AG20443 (cell line): ENCODE data around the gene ACTN3.
"Not testable (repeated sequence)": the region's sequence is repeated elsewhere in the genome, so short reads cannot be mapped to it uniquely, and the experiment has no call there.

Experiments
- DNase-seq: peaks from one replicate; pipeline ENCODE4 v3.0.0; 2012; ENCODE audit warnings: low spot score, mixed read lengths

The ACTN3 gene

DNA sequence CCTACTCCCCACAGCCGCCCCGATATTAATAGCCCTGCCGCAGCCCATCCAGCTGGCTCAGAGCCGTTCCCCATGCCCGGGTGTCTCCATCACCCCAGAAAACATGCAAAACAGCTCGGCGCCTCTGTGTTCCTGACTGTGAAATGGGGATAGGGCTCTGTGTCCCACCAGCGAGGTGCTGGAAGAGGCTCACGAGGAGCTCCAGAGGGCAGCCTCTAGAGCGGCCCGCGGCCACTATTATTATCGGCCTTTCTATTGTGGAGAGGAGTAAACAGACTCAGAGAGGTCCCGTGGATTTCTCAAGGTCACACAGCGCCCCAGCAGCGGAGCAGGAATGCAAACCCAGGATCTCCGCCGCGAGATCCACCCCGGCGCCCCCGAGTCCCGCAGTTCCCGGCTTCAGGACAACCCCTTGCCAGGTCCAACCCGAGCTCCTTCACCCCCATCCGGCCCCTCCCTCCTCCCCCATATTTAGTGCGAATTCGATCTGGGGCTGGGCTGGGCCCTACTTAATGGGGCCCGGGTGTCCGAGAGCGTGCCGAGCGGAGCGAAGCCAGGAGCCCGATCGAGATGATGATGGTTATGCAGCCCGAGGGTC is at the start of gene ACTN3:
Gene ACTN3 (plus strand): TSS at position 536 of the 598 bp plus-strand sequence. CDS start 35 bp downstream, at position 571.
- DNase-seq: peak; percentile 43

DNA sequence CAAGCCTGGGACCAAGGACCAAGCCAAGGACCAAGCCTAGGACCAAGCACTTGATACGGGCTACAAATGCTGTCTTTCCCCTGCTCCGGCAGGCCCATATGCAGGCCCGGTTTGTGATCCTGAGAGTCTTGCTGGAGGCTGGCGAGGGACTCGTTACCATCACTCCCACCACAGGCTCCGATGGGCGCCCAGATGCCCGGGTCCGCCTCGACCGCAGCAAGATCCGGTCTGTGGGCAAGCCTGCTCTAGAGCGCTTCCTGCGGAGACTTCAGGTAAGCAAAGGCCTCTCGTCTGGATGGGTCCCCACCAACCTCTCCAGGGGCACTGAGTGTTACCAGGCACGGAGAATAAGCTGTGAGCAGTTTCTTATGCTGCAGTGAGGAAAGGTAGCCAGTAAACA is 49.5 kb upstream of the ACTN3 start:
- DNase-seq: no peak

DNA sequence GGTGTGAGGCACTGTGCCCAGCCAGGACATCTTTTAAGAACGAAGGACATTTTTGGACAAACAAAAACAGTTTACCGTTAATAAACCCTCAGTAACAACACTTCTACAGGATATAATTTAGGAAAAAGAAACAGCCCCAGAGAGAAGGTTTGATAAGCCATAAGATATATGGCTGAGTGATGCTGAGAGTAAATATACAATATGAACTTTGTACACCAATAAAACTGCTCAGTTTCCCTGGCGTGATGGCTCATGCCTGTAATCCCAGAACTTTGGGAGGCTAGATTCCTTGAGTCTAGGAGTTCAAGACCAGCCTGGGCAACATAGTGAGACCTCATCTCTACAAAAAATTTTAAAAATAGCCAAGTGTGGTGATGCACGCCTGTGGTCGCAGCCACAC is 48.2 kb upstream of the ACTN3 start:
- DNase-seq: no peak

DNA sequence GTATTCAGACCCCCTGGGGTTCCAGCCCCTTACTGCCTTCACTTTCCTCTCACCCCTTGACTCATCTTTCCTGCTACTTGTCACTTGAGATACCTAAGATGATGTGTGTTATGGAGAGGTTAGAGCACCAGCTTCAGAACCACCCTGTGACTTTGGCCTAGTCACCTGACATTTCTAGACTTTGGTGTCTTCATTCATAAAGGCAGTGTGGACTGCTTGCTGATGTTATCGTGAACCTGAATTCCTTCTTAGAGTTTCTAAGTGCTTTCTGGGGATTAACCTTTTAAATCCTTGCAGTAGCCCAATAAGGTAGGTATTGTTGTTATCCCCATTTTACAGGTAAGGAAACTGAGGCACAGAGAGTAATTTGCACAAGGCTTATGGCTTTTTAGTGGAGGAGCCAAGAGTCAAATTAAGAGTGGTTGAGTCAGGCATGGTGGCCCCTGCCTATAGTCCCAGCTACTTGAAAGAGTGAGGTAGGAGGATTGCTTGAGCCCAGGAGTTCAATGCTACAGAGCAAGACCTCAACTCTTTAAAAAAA is 41.4 kb upstream of the ACTN3 start:
- DNase-seq: no peak

DNA sequence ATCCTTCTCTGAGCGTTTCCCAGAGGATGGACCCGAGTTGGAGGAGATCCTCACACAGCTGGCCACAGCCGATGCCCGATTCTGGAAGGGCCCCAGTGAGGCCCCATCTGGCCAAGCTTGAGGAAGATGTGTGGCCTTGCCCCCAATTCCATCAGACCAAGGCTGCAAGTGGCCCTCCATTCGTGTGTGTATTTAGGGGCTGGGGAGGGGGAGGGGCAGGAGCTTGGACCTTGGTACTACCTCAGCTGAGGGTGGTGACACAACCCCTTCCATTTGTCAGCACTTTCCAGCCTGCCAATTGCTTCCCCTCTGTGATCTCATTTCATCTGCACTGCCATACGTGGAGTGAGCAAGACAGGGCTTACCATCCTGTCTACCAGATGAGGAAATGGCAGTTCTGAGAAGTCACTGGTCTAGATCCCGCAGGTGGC is 37.6 kb upstream of the ACTN3 start:
- DNase-seq: no peak

DNA sequence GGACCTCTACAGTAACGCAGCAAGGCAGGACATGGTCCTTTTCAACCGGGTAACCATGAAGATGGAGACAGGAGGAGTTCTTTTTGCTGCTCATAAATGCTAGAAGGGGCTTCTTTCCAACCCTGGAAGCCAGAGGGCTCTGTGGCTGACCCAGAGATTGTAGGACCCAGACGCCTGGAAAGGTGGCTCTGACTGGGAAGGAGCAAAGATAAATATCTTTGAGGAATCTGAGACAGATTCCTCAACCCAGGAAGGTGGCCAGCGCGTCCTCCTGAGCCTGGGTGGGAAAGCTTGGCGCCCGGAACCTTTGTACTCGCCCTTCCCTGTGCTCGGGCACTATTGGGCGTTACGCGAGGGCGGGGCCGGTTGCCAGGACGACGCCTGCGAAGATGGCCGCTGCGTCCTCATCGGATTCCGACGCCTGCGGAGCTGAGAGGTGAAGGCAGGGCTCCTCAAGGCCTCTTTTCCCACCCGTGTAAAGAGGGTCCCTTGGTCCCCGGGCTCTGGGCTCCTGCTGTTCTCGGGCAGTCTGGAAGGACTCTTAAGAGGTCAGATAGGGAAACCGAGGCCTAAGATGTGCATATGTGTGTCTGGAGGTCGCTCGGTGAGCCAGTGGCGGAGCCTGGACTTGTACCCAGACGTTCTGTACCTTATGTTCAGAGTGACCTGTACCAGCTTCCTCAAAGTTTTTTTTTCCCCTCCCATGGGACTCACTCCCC is 36.3 kb upstream of the ACTN3 start, which contains the start of gene BBS1:
Gene BBS1 (plus strand): TSS at position 365 of the 719 bp plus-strand sequence. CDS start 25 bp downstream, at position 390.
- peak; percentile 97 for DNase-seq

DNA sequence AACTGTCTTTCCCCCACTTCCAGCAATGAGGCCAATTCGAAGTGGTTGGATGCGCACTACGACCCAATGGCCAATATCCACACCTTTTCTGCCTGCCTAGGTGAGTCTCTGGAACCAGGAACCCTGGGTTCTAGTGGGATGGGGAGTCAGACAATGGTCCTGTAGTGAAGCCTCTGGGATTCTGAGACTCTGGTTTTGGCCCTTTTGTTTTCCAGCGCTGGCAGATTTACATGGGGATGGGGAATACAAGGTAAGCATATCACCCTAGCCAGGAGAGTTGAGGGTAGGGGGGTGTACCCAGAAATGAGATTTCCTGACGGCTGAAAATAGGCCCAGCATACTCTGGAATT is 35.7 kb upstream of the ACTN3 start:
- no peak for DNase-seq

DNA sequence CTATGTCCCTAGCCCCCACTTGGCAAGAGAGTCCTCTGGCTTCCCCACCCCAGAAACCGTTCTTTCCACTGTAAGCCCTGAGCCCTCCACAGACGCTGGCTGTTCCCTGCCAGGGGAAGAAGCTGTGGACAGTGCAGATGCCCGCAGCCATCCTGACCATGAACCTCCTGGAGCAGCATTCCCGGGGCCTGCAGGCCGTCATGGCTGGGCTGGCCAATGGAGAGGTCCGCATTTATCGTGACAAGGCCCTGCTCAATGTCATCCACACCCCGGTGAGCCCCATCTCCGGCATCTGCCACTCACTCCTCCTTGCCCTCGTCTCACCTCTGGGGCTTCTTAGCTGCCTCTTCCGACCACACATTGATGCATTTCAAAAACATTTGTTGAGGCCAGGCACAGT is 23.1 kb upstream of the ACTN3 start:
- DNase-seq: no peak

DNA sequence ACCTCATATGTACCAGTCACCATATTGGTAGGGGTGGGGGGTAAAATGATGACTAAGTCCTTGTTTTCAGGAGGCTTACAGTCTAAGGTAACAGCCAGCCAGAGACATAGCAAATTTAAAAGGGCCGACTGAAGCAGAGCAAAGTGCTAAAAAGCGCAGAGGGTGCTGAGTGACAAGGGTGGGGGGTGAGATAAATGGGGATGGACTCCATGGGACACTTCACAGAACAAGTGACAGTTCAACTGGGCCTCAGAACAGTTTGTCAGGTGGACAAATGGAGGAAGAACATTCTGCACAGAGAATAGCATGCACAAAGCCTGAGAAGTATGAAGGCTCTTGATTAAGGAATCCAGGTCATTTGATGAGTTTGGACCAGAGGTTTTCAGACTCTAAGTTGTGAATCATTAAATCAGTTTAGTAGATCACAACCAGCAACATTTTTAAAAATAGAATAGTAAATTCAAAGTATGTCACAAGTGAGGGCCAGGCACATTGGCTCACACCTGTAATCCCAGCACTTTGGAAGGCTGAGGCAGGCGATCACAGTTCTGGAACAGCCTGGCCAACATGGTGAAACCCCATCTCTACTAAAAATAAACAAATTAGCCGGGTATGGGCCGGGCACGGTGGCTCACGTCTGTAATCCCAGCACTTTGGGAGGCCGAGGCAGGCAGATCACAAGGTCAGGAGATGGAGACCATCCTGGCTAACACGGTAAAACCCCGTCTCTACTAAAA is 22.2 kb upstream of the ACTN3 start:
- no peak for DNase-seq

DNA sequence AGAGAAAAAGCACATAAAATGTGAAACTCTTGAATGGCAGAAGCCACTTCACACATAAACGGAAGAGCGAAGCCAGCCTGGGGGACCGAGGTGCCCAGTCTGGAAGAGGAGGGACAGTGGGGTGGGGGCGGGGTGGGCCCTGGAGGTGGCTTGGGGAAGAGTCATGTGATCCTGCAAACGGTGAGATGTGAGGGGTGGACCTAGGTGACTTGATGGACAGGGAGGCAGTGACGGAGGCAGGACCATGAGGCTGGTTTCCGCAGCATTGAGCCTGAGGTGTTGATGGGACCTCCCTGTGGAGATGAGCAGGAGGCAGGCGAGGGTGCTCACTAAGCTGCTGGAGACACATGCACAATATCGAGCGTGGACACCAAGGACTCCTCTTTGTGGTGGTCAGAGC is 17.6 kb upstream of the ACTN3 start:
- no peak for DNase-seq

DNA sequence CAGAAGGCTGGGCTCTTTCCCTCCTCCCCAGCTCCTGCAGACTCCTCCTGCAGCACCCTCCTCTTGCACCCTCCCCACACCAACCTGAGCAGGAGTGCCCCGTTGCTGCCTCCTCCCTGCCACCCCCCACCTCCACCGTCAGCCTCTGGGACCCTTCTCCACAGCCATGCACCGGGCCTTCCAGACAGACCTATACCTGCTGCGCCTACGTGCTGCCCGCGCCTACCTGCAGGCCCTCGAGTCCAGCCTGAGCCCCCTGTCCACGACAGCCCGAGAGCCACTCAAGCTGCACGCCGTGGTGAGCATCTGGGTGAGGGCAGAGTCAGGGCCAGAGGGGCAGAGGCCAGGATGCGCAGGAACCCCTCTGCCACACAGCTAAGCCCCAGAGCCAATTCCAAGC is 17.0 kb upstream of the ACTN3 start:
- no peak for DNase-seq

DNA sequence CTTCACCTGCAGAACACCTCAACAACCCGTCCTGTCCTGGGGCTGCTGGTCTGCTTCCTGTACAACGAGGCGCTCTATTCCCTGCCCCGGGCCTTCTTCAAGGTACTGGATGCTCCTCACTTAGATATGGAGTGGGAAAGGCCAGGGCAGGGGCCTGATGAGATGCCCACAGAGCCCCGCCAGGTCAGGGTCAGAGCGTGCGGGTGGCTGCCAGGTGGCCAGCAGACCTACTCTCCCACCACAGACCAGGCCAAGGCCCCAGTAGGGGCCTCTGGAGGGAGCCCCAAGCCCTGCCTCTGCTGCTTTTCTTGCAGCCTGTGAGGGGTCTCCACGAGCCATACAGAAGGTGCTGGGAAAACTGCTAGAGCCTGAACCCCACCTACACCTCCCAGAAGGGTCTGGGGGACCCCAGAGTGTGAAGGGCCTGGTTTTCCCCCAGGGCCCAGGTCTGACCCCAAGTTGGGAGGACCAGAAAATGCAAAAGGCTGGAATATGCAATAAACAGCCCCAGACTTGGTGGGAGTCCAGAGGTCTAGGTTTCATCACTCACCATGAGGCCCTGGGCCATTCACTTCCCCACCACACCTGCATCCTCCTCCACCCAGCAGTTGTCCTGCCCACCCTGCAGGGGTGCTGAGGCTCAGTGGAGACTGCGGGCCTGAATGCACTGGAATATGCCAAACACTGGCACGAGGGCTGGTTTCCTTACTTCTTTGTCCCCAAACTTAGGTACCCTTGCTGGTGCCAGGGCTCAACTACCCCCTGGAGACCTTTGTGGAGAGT is 15.6 kb upstream of the ACTN3 start:
- DNase-seq: no peak

DNA sequence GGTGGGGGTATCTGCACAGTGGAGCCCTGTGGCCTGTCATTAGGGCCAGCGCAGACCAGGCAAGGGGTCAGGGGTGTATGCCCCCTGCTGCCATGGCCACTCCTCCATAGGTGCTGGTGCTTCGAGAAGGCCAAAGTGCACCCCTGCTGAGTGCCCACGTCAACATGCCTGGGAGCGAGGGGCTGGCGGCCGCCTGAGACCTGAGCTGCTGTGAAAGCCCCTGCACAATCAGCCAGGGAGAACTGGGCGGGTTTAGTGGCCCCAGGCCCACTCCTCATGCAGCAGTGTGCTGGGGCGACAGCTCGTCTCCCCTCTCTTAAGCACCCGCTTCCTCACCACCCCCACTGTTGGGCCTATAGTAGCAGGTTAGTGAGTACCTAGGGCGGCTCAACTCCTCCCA is 14.9 kb upstream of the ACTN3 start:
- DNase-seq: no peak

DNA sequence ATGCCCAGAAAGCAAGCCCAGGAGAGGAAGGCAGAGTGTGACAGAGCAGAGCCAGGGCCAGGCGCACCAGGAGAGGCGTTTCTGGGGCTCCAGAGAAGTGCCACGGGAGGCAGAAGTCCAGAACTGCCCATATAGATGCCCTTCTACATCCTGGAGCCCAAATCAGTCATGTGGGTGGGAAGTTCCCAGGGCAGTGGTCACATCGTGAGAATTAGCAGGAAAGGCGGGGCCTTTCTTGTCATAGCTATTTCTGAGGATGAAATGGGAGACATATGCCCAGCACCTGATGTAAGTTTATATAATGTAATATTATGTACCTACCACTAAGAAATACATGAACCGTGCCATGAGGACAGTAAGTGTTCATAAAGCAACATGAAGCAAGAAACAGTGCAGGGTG is 13.9 kb upstream of the ACTN3 start:
- DNase-seq: no peak

DNA sequence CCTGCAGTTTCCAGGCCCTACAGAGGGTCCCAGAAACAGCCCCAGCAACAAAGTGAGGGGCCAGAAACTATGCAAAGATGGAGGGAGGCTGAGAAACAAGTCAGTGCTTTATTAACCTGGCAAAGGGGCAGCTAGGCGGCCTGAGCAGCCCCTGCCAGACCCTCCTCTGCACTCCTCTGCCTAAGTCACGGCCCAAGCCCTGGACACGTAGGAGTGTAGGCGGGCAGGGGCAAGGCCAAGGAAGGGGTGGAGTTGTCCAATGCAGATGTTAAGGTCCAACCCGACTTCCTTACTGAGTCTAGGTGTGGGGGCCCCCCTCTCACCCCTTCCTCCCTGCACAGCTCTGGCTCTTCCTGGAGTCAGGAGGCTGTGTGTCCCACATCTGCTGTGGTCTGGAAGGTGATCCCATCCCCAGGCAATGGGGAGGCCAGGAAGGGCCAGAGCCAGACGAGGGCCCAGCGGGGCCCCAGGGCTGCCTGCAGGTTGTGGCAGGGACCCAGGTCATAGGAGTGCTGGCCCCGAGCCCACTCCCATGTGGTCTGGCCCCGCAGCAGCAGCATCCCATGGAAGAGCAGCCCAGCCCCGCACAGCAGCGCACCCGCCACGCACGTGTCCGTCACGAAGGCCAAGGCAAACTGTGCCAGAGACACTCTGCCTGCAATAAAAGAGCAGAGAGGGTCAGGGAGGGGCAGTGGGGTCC is 7.4 kb upstream of the ACTN3 start:
- DNase-seq: no peak

DNA sequence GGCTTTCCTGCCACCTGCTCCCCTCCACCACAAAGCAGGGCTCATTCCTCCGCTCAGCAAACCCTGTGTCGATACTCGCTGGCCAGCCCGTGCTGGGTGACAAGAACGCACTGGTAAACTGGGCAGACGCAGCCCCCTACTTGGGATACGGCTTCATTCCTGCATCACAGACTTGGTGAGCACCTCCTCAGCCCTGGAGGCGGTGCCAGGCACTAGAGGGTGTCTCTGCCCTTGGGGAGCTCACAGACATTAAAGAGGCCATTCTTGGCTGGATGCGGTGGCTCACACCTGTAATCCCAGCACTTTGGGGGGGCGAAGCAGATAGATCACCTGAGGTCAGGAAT is 6.9 kb upstream of the ACTN3 start:
- DNase-seq: no peak

DNA sequence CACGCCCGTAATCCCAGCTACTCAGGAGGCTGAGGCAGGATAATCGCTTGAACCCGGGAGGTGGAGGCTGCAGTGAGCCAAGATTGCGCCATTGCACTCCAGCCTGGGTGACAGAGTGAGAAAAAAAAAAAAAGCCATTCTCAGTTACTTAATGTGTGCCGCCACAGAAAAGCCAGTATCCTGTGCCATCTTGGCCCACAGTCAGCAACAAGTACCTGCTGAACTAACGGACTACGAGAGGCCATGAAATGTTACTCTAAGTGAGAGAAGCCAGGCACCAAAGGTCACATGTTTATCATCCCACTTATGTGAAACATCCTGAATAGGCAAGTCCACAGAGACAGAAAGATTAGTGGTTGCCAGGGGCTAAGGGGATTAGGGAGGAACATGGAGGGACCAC is 6.1 kb upstream of the ACTN3 start:
- not testable (repeated sequence) for DNase-seq

DNA sequence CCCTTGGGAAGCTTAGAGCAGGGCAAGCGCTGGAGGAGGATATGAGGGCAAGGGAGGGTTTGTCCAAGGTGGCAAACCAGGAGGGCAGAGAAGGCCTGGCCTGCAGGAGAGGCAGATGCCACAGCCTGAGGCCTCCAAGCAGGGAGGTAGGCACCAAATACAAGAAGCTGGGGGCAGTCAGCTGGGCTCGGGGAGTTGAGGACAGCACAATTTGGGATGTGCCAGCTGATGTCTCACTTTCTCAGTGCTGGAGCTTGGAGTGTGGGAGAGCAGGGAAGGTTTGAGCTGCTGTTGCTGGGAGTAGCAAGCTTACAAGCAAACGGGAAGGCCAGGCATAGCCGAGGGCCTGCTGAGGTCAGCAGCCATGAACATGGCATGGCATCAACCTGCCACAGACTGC is 4.8 kb upstream of the ACTN3 start:
- no peak for DNase-seq

DNA sequence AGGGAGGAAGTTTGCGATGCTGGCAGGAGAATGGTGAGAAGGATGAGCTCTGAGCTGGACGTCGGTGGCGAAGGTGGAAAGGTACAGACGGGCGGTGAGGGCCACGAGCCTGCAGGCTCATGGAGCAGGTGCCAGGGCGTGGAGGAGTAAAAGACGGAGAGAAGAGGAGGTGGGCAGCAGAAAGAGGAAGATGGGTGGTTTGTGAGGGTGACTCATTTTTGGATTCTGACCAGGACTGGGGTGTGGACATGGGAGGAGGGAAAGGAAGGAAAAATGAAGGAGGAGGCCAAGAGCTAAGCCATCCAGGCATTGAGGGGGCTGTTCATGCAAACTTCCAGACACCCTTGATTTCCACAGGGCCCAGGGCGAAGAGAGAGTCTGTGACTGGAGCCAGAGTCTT is 4.3 kb upstream of the ACTN3 start:
- DNase-seq: peak; percentile 66

DNA sequence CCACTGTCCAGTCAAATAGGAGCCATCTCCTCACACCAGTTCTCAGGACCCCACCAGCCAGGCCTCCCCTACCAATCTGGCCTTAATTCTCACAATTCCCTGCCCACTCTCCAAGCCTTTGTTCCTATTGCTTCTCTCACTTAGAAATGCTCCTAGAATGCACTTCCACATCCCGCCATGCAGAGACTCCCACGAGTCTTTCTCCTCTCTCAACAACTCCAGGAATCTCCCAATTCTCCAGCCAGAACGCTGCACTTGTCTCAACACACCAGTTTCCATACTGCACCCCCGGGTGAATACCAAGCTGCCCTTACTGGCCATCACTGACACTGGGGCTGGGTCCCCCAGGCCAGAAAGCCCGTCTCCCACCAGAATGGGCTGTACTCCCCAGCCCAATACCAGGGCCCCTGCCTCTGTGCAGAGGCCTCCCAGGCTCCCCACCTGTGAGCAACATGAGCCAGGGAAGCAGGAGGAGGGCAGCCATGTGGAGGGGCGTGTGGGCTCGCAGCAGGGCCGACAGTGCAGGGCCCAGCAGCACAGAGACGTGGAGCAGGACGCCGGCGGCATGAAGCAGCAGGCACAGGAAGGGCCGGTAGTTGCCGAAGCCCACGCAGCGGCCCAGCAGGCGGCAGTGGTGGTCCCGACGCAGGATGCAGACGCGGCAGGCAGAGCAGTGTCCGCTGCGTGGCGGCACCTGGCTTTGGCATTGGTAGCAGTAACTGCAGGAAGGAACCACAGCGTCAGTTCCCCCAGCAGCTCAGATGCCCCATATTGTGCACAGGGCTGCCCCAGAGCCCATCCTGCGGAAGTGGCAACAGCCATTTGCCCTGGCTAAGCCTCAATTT is 3.2 kb upstream of the ACTN3 start:
- no peak for DNase-seq

DNA sequence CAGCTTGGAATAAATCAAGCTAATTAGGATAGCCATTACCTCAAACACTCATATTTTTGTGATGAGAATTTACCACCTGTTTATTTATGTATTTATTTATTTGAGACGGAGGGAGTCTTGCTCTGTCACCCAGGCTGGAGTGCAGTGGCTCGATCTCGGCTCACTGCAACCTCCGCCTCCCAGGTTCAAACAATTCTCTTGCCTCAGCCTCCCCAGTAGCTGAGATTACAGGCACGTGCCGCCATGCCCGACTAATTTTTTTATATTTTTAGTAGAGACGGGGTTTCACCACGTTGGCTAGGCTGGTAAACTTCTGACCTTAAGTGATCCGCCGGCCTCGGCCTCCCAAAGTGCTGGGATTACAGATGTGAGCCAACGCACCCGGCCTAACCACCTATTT is 1.8 kb upstream of the ACTN3 start:
- not testable (repeated sequence) for DNase-seq
